Measurements from ENCODE around the gene B3GALT2. TPM values are rescaled to one million over a fixed set of nuclear protein-coding genes. Genes with fewer than 3 reads are reported as not detected.

B3GALT2 gene
- total and polyA plus RNA-seq, 7 donors: 0.03 to 0.19 (median 0.15) TPM; not detected in 2

GRCh38 chr1:193156117-193156821, 30.1 kb downstream of the B3GALT2 start:
- H3K27ac ChIP-seq: no peak overlapping the region
- no peak overlapping the region for H3K4me3 ChIP-seq
- ATAC-seq: no peak
- H3K9me3 ChIP-seq: no peaks in the 10 kb centered on the region
- TF ChIP-seq, protein P1, sequence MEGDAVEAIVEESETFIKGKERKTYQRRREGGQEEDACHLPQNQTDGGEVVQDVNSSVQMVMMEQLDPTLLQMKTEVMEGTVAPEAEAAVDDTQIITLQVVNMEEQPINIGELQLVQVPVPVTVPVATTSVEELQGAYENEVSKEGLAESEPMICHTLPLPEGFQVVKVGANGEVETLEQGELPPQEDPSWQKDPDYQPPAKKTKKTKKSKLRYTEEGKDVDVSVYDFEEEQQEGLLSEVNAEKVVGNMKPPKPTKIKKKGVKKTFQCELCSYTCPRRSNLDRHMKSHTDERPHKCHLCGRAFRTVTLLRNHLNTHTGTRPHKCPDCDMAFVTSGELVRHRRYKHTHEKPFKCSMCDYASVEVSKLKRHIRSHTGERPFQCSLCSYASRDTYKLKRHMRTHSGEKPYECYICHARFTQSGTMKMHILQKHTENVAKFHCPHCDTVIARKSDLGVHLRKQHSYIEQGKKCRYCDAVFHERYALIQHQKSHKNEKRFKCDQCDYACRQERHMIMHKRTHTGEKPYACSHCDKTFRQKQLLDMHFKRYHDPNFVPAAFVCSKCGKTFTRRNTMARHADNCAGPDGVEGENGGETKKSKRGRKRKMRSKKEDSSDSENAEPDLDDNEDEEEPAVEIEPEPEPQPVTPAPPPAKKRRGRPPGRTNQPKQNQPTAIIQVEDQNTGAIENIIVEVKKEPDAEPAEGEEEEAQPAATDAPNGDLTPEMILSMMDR (IDR thresholded peaks at IDR 0.05): no peak
- 94 to 97% (median 97%) methylated on average over 3 of the region's 3 CpGs for WGBS, 3 donors
- peaks cover 0 to 48% of the 10 kb centered on the region in 2 donors for H3K36me3 ChIP-seq (ENCODE audit: insufficient read depth in 1 of 2, low read depth in 1 of 2)
- no peaks in the 10 kb centered on the region for H3K4me1 ChIP-seq
- intact Hi-C loops (cut with DNase I): no loop called here
- no peak for DNase-seq
- H3K27me3 ChIP-seq (ENCODE audit: insufficient read depth in 3 of 3, low read length in 2 of 3): no peaks in the 10 kb centered on the region

- H3K4me1 ChIP-seq: no peaks in the 10 kb centered on the region
- ATAC-seq (no peak), DNase-seq (no peak)
- intact Hi-C loops (cut with DNase I): no loop called here
- H3K36me3 ChIP-seq (ENCODE audit: insufficient read depth in 1 of 2, low read depth in 1 of 2): peaks cover 4 to 64% of the 10 kb centered on the region in 2 donors
- no peaks in the 10 kb centered on the region for H3K9me3 ChIP-seq
- H3K4me3 ChIP-seq: no peak overlapping the region
- TF ChIP-seq, protein P1 (IDR thresholded peaks at IDR 0.05): no peak
- 66 to 82% (median 73%) methylated on average over 1 of the region's 1 CpG for WGBS, 3 donors
- H3K27me3 ChIP-seq (ENCODE audit: insufficient read depth in 3 of 3, low read length in 2 of 3): no peaks in the 10 kb centered on the region
- H3K27ac ChIP-seq: no peak overlapping the region
These were observed 41.4 kb downstream of the B3GALT2 start for GRCh38 chr1:193144999-193145398.

DNA sequence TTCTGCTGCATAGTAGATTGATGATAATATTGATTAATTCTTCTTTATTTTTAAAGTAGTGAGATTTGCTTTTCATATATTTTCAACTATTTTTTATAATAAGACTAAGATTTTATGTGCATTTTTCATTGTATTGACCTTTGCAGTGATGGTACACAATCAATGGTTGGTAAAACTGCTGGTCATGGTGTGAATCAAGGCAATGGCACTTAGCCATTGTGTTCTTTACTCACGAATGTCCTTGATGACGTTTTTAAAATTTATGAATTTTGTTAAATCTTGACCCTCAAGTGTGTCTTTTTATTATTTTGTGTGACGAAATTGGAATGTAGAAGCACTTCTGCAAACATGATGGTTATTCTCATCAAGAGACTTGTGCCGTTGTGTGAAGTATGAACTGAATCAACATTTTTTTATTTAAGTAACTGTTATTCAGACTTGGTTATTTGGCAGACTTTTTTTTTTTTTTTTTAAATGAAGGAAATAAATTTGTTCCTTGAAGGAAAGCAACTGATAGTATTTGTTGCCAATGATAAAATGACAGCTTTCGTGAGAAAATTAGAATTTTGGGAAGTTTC, 42.0 kb downstream of the B3GALT2 start:
- 60 to 69% (median 63%) methylated on average over 5 of the region's 5 CpGs for WGBS, 3 donors
- H3K9me3 ChIP-seq: no peaks in the 10 kb centered on the region
- DNase-seq (no peak), ATAC-seq (no peak)
- TF ChIP-seq, protein P1 (IDR thresholded peaks at IDR 0.05): no peak
- intact Hi-C loops (cut with DNase I): no loop called here
- peaks cover 3 to 64% of the 10 kb centered on the region in 2 donors for H3K36me3 ChIP-seq (ENCODE audit: insufficient read depth in 1 of 2, low read depth in 1 of 2)
- H3K4me1 ChIP-seq: no peaks in the 10 kb centered on the region
- no peak overlapping the region for H3K27ac ChIP-seq
- no peak overlapping the region for H3K4me3 ChIP-seq
- no peaks in the 10 kb centered on the region for H3K27me3 ChIP-seq (ENCODE audit: insufficient read depth in 3 of 3, low read length in 2 of 3)

GRCh38 chr1:193143285-193143684, 43.1 kb downstream of the B3GALT2 start:
- Histone ChIP-seq H3K27ac (no peak overlapping the region), H3K27me3 (ENCODE audit: insufficient read depth in 3 of 3, low read length in 2 of 3) (no peaks in the 10 kb centered on the region), H3K4me1 (no peaks in the 10 kb centered on the region), H3K4me3 (no peak overlapping the region), H3K9me3 (no peaks in the 10 kb centered on the region), H3K36me3 (ENCODE audit: insufficient read depth in 1 of 2, low read depth in 1 of 2) (peaks cover 3 to 64% of the 10 kb centered on the region in 2 donors)
- ATAC-seq (no peak), DNase-seq (no peak)
- intact Hi-C loops (cut with DNase I): no loop called here
- 67 to 90% (median 72%) methylated on average over 1 of the region's 1 CpG for WGBS, 3 donors
- TF ChIP-seq, protein P1 (IDR thresholded peaks at IDR 0.05): peak; percentile 34
